Fibroblast of peridontal ligament (primary cell): ENCODE measurements around the gene SYDE2.
"Not testable (repeated sequence)": the region's sequence is repeated elsewhere in the genome, so short reads cannot be mapped to it uniquely, and the experiment has no call there.

Experiments
- DNase-seq: peaks from one replicate; pipeline ENCODE4 v3.0.0-alpha.2; 2010; ENCODE audit errors: extremely low read depth

Gene SYDE2, protein sequence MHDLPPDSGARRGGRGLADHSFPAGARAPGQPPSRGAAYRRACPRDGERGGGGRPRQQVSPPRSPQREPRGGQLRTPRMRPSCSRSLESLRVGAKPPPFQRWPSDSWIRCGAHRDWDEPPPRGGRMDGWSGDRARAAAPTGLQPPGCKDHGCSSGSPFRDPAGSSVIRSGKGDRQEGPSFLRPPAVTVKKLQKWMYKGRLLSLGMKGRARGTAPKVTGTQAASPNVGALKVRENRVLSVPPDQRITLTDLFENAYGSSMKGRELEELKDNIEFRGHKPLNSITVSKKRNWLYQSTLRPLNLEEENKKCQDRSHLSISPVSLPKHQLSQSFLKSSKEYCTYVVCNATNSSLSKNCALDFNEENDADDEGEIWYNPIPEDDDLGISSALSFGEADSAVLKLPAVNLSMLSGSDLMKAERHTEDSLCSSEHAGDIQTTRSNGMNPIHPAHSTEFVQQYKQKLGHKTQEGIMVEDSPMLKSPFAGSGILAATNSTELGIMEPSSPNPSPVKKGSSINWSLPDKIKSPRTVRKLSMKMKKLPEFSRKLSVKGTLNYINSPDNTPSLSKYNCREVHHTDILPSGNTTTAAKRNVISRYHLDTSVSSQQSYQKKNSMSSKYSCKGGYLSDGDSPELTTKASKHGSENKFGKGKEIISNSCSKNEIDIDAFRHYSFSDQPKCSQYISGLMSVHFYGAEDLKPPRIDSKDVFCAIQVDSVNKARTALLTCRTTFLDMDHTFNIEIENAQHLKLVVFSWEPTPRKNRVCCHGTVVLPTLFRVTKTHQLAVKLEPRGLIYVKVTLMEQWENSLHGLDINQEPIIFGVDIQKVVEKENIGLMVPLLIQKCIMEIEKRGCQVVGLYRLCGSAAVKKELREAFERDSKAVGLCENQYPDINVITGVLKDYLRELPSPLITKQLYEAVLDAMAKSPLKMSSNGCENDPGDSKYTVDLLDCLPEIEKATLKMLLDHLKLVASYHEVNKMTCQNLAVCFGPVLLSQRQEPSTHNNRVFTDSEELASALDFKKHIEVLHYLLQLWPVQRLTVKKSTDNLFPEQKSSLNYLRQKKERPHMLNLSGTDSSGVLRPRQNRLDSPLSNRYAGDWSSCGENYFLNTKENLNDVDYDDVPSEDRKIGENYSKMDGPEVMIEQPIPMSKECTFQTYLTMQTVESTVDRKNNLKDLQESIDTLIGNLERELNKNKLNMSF

DNA sequence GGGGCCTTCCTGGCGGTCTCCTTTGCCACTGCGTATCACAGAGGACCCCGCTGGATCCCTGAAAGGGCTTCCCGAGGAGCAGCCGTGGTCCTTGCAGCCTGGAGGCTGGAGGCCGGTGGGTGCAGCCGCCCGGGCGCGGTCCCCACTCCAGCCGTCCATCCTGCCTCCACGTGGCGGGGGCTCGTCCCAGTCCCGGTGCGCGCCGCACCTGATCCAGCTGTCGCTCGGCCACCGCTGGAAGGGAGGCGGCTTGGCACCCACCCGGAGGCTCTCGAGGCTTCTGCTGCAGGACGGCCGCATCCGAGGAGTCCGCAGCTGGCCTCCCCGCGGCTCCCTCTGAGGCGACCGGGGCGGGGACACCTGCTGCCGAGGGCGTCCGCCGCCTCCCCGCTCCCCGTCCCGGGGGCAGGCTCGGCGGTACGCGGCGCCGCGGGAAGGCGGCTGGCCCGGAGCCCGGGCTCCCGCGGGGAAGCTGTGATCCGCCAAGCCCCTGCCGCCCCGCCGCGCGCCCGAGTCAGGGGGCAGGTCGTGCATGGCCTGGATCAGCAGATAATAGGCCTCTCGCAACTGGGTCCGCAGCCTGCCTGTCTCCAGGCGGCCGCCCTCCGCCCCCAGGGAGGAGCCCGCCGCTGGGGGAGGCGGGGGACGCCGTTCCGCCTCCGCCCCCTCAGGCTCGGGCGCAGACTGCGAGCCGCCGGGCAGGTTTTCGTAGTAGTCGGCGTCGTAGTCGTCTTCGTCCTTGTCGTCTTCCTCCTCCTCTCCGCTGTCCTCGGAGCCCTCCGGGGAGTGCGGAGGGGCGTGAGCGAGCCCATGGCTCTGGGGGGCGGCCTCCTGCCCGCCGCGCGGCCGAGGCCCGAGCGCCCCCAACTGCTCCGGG lies at the start of gene SYDE2:
Gene SYDE2 (minus strand): TSS at position 554 of the 877 bp plus-strand sequence. CDS start 20 bp downstream, at position 534.
- peak; percentile 61 for DNase-seq

DNA sequence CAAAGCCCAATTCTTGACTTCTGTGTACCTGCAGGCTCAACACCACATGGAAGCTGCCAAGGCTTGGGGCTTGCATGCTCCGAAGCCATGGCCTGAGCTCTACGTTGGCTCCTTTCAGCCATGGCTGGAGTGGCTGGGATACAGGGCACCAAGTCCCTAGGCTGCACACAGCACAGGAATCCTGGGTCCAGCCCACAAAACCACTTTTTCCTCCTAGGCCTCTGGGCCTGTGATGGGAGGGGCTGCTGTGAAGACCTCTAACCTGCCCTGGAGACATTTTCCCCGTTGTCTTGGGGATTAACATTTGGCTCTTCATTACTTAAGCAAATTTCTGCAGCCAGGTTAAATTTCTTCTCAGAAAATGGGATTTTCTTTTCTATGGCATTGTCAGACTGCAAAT lies 48.2 kb upstream of the SYDE2 start:
- not testable (repeated sequence) for DNase-seq

DNA sequence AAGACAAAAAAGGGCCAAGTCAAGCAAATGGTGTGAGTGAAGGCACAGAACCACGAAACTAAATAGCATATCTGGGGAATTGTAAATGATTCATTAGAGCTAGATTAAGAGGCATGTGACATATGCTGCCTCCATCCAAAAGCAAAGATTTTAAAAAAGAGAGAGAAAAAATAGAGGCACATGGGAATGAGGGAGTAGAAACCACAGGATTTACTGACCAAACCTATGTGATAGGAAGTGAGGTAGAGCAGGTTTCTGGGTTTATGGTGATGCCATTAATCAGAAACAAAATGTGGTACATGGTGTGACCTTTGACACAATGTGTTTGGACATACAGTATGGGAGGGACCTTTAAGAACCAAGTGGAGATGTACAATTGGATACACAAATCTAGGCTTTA lies 45.1 kb upstream of the SYDE2 start:
- DNase-seq: no peak

DNA sequence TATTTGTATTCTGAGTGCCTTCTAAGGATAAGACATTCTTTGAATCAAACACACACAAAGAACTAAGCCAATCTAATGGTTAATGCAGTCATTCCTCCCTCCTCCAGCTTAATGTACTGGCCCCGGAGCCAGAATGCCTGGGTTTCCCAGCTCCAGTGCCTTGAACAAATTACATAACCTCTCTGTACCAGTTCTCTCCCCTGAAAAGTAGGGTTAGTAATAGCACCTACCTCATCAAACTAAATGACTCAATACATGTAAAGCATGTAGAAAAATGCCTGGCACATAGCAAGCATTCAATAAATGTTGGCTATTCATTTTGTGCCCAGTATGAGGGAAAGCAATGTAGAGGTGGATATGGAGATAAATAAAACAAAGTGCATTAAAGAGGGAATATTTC lies 44.6 kb upstream of the SYDE2 start:
- peak; percentile 18 for DNase-seq

DNA sequence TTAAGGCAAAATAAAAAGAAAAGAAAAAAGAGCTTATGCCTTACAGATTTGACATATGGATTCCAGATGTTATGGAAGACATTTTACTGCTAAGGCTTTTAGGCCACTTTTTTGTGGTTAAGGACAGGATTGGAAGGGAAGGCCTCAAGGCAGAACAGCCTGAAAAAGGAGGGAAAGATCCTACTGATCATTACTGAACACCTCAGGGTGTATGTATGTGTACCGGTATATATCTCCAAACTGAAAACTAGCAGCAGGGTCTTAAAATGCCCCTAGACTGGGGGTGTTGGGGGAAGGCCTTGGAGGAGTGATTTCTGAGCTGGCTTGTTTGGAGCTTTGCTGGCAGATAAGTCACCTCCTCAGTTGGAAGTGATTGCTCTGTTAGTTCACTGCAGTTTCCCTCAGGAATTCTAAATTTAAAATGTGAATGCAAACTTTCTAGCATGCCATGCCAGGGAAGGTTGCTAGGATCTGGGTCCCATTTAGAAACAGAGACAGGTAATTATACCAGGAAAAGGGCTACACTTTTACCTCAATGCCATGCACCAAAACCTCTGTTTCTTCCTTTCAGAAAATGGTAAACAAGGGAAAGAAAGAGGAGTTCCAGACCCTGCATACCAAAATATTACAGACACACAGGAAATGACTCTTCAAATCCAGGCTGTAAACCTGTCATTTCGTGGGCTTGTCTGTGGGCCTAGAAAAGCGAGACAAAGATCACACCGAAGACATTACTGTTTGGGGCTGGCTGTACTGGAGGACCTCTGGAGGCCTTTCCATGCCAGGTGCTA lies 43.6 kb upstream of the SYDE2 start:
- peak; percentile 46 for DNase-seq

DNA sequence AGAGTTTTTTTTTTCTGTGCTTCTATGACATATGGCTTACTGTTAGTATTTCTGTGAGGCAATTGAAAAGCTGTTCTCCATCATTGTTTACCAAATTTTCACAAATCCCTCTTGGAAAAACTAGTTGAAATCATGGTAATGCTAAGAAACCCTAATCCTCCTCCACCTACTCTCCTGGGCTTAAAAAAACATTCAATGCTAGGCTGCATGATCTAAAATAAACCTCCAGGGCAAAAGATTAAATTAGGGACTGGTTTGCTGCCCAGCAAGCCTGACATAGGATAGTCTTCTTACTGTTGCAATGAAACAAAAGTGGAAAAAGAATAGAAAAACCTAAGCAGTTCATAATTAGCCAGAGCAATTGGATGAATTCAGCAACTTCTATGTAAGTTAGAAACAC lies 42.6 kb upstream of the SYDE2 start:
- peak; percentile 76 for DNase-seq

DNA sequence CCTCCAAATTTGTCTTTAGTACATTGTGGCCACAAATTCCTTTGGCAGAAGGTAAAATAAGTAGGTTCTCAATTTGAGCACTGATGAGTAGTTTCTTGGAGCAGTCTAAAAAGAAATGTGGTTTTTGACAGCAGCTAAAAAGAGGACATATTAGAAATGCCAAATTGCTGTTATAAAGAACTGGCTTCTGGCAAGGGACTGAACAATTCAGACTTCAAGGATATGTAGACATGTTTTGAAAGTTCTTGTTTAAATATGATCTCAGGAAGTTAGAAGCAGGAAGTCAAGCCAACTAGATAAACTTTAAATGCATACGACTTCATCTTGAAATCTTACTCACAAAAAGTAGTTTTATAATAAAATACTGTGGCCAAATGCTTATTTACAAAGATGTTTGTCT lies 39.8 kb upstream of the SYDE2 start:
- peak; percentile 26 for DNase-seq

DNA sequence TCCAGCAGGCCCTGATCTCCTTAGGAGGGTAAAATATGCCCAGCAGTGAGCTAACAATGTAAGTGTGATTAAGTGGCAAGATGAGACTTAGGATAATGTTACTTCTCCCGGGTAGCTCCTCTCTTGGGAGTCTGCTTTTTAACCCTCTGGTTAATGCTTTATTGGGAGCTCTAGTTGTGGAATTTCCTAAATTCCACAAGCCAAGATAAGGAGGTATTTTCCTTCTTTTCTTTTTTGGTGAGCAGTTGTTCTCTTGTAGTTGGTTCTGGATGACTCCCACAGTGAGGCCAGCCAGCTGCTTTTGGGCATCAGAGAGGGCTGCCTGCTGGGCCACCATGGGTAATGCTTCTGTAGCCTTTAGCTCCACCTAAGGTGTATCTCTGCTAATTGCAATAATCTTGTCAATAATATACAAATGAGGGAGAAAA lies 39.4 kb upstream of the SYDE2 start:
- peak; percentile 42 for DNase-seq

DNA sequence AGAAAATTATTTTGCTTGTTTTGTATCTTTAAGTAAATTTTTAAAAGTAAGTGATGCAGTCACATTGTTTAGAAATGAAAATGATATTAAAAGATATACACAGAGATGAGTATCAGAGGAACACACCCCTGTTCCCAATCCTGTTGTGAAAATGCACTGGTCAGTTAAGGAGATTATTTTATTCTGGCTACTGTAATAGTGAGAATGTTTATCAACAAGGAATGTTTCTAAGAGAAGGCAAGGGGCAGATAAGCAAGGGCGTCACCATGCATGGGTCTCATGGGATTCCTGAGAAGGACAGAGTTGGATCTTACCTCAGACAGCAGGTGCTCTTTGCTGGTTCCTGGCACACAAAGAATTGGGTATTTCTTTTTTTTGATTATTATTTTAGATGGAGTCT lies 36.8 kb upstream of the SYDE2 start:
- DNase-seq: no peak

DNA sequence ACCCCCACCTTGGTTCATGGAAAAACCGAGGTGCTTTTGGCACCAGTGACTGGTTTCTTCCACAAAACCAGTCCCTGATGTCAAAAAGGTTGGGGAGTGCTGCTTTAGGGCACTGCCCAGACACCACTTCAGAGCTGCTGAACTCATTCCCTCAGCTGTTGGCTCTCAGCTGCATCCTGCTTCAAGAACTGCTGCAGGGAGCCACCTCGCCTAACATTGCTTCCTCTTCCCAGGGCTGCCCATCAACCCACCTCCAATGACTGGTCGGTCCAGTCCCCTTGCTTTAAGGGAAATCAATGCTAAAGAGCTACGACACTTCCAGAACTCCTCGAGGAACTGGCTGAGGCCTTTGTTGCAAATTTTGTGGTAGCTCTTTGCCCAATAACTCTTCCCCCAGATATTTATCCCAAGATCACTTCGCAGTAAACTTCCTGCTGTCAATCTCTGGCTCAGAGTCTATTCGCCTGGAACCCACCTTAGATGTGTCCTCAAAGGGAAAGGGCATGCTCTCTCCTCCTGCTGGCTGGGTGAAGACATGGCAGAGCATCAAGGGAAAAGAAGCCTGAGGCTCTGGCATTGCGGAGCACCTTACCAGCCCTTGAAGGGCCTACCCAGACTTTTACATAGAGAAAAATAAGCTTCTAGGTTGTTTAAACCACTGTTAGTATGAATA lies 29.6 kb upstream of the SYDE2 start:
- no peak for DNase-seq

DNA sequence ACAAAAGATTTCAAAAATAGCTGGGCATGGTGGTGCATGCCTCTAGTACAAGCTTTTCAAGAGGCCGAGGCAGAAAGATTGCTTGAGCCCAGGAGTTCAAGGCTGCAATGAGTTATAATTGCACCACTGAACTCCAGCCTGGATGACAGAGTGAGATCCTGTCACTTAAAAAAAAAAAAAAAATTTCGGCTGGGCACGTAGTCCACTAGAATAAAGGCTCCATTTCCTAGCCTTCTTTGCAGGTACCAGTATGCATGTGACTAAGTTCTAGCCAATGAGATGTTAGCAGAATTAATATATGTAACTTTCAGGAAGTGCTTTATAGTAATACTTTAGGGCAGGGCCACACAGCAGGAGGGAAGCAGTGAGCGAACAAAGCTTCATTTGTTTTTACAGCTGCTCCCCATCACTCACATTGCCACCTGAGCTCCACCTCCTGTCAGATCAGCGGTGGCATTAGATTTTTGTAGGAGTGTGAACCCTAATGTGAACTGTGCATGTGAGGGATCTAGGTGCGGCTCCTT lies 28.8 kb upstream of the SYDE2 start:
- DNase-seq: no peak

DNA sequence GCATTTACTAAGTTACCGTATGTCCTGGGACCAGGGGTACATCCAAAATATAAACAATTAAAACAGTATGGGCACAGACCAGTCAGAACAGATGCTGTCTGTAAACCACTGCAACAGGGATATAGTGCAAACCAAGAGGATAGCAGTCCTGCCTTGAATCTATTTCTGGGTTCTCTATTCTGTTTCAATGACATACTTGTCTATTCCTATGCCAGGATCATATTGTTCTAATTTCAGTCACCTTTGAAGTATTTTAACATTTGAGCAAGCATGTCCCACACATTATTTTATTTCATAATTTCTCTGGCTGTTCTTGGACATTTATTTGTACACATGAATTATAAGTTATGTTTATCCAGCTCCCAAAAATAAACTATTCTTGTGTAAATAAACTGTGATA lies 28.2 kb upstream of the SYDE2 start:
- no peak for DNase-seq

DNA sequence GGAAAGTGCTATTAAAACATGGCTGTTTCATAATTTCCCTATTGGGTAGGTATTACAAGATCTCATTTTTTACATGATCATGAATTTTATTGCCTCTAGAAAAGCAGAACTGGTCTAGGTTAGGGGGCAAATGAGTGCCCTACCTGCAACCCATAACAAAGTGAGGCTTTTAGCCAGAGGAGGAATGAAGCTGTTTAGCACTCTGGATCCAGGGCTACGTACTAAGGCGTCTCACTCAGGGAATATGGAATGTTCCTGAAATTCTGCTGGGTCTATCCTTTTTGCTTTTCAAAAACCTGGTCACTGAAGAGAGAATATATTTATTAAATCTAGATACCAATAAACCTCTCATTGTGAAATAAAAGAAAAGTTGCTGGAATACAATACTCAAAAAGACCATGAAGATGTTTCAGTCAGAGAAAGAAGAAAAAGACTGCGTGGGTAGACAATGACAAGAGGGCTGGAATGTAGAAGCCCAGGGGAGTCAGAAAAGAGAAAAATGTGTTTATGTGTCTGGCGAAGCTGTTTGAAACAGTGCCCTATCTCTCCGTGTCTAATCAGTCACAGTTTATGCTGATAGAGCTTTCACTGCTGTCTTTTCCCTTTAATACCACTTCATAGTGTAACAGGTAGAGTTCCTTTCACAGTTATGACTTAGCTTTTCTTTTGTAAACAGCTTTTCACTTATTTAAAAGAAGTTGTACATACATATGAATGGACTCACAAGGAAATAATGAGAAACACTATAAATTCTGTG lies 25.0 kb upstream of the SYDE2 start:
- DNase-seq: no peak

DNA sequence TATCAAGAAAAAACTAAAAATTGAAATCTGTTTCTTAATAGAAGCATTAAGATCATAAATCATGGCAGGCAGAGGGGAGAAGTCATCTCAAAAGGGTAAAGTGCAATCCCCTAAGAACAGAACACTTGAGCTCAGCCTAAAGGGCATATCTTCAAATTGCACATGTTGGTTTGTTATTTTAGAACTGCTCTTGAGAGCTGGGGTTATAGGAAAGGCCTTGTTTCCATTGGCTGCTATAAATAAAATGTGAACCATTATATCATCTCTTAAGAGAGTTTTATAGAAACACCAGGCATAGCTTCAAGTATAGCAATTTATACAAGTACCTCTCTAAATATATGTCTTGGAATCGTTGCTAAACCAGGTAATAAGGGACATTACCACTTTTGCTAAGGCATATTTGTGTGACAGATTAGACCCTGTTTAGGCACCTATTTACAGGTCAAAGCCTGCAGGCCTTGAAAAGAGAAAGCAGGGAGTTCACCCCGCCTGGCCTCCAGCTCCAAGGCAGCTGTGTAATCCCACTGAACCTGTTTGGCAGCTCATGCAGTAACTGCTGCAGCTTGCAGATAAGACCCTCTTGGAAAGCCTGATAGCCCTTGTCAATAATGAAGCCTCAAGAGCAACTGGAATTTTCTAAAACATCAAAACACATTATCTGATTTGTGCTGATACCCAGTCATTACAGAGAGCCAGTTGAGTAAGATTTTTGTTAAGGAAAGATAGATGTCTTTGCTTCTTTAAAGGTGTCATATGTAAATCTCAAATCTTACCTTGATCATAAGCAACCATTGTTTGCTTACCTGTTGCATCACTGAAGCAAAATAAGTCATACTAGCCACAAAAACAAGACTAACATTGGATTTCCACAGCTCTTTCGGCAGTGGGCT lies 24.2 kb upstream of the SYDE2 start:
- peak; percentile 43 for DNase-seq

DNA sequence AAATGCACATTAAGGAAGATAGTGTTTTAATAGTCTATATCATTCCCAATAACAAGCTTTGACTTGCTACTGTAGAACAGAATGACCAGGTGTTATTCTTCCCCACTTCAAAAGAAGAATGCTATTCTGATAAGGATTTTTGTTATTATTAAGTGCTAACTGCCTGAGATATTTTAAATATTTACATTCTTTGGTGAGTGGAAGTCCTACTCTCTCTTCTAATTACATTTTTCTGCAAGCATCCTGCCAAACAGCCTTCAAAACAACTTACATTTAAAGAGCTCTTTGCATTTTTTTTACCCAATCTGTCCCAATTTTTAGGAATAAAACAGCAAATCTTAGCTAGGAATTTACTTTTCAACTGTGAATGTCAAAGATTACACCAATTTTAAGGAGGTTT lies 23.5 kb upstream of the SYDE2 start:
- no peak for DNase-seq

DNA sequence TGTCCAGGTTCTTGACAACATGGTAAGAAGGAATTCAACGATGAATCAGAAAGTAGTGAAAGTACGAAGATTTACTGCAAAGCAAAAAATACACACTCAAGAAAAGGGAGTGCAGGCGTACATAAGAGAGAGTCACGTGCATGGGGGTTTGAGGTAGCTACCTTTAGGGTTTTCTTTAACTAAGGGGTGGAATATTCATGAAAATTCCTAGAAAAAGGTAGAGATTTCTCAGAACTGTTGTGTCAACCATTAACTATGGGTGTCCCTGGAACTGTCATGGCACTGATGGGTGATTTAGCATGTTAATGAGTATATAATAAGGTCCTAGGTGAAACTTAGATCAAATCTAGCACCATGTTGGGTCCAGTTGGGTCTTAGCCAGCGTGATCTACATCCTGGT lies 22.5 kb upstream of the SYDE2 start:
- no peak for DNase-seq

DNA sequence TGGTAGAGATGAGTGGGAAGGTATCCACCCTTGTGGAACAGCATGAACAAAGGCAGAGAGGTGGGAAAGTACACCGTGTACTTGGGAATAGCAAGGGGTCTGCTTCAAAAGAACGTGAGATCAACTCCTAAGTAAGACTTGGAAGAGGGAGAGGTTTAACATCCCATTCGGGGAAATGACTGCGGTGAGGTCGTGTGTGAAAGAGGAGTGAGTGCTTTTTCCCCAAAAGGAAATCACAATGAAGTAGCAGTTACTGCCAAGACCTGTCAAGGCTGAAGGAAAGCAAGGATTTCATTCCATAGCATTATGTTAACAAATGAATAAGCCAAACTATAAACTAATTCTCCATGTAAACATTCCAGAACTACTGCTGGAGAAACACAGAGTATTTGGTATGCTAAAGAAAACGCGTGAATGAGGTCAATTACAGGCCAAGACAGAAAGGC lies 20.0 kb upstream of the SYDE2 start:
- peak; percentile 94 for DNase-seq
